Right atrium auricular region (tissue), 2 donors: Measurements from ENCODE around the gene KRTAP9-8. TPM values are rescaled to one million over a fixed set of nuclear protein-coding genes. Genes with fewer than 3 reads are reported as not detected.
"Not testable (repeated sequence)": the region's sequence is repeated elsewhere in the genome, so short reads cannot be mapped to it uniquely, and the experiment has no call there.

Source experiments
- DNase-seq: peaks from one replicate; pipeline ENCODE4 v3.0.0-alpha.2; 2019; ENCODE audit warnings: low spot score
- H3K27ac ChIP-seq, 2 donors: fragments of 200-600 bp; sonication (generic); 1 replicate in 1 of 2; 2 replicates in 1 of 2; pipeline ENCODE4 v1.5.1; 2016 to 2019
- H3K27me3 ChIP-seq, 2 donors: fragments of 200-600 bp; sonication (generic); one replicate each; pipeline versions ENCODE4 v1.5.1 to v1.6.0; 2017 to 2019
- H3K36me3 ChIP-seq: fragments of 200-600 bp; sonication (generic); one replicate; pipeline ENCODE4 v1.5.1; 2016
- H3K4me1 ChIP-seq, 2 donors: fragments of 200-600 bp; sonication (generic); one replicate each; pipeline versions ENCODE4 v1.5.1 to v1.6.0; 2017 to 2019
- H3K4me3 ChIP-seq, 2 donors: fragments of 200-600 bp; sonication (generic); 1 replicate in 1 of 2; 2 replicates in 1 of 2; pipeline ENCODE4 v1.5.1; 2017 to 2019; ENCODE audit warnings: mild to moderate bottlenecking in 1 of 2, moderate library complexity in 1 of 2
- H3K9me3 ChIP-seq, 2 donors: fragments of 200-600 bp; sonication (generic); one replicate each; pipeline ENCODE4 v1.5.1; 2019
- total RNA-seq, 2 donors: library from RNA; depleted of rRNA; stranded (reverse); fragments of >200 nt; gene quantifications; one replicate each; pipeline ENCODE4 v1.1.0, GENCODE V29; 2016
- TF ChIP-seq, protein P1 (sequence below), 2 donors: fragments of 200-600 bp; sonication (generic); IDR thresholded peaks; one replicate each; pipeline ENCODE4 v1.5.1; 2019; ENCODE audit warnings: antibody characterized with exemption in 2 of 2

KRTAP9-8 gene
- not detected for total RNA-seq

DNA sequence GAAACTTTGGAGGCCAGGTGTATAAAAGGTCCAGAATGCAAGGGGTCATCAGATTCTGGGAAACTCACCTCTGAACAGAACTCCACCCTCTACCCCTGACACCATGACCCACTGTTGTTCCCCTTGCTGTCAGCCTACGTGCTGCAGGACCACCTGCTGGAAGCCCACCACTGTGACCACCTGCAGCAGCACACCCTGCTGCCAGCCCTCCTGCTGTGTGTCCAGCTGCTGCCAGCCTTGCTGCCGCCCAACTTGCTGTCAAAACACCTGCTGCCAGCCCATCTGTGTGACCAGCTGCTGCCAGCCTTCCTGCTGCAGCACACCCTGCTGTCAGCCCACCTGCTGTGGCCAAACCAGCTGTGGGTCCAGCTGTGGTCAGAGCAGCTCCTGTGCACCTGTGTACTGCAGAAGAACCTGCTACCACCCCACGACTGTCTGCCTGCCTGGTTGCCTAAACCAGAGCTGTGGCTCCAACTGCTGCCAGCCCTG lies at the start of gene KRTAP9-8:
KRTAP9-8 (plus strand) TSS at position 51 of the 489 bp plus-strand sequence; CDS start at position 104, 53 bp downstream.
- not testable (repeated sequence) for H3K4me1 ChIP-seq, DNase-seq, H3K4me3 ChIP-seq, H3K9me3 ChIP-seq, H3K27me3 ChIP-seq, H3K36me3 ChIP-seq, H3K27ac ChIP-seq

DNA sequence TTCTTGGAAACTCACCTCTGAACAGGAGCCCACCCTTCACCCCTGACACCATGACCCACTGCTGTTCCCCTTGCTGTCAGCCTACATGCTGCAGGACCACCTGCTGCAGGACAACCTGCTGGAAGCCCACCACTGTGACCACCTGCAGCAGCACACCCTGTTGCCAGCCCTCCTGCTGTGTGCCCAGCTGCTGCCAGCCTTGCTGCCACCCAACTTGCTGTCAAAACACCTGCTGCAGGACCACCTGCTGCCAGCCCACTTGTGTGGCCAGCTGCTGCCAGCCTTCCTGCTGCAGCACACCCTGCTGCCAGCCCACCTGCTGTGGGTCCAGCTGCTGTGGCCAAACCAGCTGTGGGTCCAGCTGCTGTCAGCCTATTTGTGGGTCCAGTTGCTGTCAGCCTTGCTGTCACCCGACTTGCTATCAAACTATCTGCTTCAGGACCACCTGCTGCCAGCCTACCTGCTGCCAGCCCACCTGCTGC lies 47.9 kb upstream of the KRTAP9-8 start, which contains the start of gene KRTAP9-1:
KRTAP9-1 (plus strand) TSS at position 51 of the 482 bp plus-strand sequence; CDS start at position 51, 0 bp downstream.
- not testable (repeated sequence) for H3K36me3 ChIP-seq, H3K27me3 ChIP-seq, H3K9me3 ChIP-seq, H3K27ac ChIP-seq, H3K4me1 ChIP-seq, H3K4me3 ChIP-seq, DNase-seq

DNA sequence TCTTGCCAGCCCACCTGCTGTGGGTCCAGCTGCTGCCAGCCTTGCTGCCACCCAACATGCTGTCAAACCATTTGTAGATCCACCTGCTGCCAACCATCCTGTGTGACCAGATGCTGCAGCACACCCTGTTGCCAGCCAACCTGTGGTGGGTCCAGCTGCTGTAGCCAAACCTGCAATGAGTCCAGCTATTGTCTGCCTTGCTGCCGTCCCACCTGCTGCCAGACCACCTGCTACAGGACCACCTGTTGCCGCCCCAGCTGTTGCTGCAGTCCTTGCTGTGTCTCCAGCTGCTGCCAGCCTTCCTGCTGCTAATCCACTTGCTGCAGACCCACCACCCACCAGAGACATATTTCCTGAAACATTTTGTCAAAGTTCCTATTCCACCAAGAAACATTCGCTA lies 47.5 kb upstream of the KRTAP9-8 start:
- Histone ChIP-seq H3K27ac (no peak overlapping the region), H3K4me3 (no peak overlapping the region), H3K27me3 (no peaks in the 10 kb centered on the region), H3K9me3 (peaks cover 0 to 4% of the 10 kb centered on the region in 2 donors), H3K4me1 (no peaks in the 10 kb centered on the region), H3K36me3 (no peaks in the 10 kb centered on the region)
- TF ChIP-seq, protein P1, sequence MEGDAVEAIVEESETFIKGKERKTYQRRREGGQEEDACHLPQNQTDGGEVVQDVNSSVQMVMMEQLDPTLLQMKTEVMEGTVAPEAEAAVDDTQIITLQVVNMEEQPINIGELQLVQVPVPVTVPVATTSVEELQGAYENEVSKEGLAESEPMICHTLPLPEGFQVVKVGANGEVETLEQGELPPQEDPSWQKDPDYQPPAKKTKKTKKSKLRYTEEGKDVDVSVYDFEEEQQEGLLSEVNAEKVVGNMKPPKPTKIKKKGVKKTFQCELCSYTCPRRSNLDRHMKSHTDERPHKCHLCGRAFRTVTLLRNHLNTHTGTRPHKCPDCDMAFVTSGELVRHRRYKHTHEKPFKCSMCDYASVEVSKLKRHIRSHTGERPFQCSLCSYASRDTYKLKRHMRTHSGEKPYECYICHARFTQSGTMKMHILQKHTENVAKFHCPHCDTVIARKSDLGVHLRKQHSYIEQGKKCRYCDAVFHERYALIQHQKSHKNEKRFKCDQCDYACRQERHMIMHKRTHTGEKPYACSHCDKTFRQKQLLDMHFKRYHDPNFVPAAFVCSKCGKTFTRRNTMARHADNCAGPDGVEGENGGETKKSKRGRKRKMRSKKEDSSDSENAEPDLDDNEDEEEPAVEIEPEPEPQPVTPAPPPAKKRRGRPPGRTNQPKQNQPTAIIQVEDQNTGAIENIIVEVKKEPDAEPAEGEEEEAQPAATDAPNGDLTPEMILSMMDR (IDR thresholded peaks at IDR 0.05): no peak
- DNase-seq: no peak

- H3K27me3 ChIP-seq: no peaks in the 10 kb centered on the region
- no peaks in the 10 kb centered on the region for H3K4me1 ChIP-seq
- no peak for DNase-seq
- H3K4me3 ChIP-seq: no peak overlapping the region
- H3K9me3 ChIP-seq: peaks cover 0 to 11% of the 10 kb centered on the region in 2 donors
- H3K36me3 ChIP-seq: no peaks in the 10 kb centered on the region
- TF ChIP-seq, protein P1 (IDR thresholded peaks at IDR 0.05): no peak
- H3K27ac ChIP-seq: no peak overlapping the region
Measured at GRCh38 chr17:41196068-41196467, 41.7 kb upstream of the KRTAP9-8 start.

DNA sequence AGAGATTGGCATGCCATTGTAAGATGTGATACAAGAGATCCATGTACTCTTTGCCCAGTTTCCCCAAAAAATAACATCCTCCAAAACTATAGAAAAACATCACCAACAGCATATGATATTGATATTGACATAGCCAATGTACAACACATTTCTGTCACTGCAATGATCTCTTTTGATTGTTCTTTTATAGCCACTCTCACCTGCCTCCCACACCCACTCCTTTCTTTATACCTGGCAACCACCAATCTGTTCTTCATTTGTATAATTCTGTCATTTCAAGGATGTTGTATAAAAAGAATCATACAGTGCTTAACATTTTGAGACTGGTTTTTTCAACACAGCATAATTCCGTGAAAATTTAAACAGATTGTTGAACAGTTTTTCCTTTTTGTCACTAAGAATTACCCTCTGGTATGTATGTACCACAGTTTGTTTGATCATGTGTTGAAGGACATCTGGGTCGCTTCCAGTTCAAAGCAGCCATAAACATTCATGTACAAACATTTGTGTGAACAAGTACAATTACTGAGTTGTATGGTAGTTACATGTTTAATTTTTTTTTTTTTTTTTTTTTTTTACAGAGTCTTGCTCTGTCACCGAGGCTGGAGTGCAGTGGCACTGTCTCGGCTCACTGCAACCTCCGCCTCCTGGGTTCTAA lies 38.2 kb upstream of the KRTAP9-8 start:
- Histone ChIP-seq H3K27ac (no peak overlapping the region), H3K27me3 (no peaks in the 10 kb centered on the region), H3K4me3 (no peak overlapping the region), H3K4me1 (no peaks in the 10 kb centered on the region), H3K36me3 (no peaks in the 10 kb centered on the region), H3K9me3 (peaks cover 0 to 7% of the 10 kb centered on the region in 2 donors)
- TF ChIP-seq, protein P1 (IDR thresholded peaks at IDR 0.05): no peak
- DNase-seq: no peak

- Histone ChIP-seq H3K4me3 (no peak overlapping the region), H3K36me3 (no peaks in the 10 kb centered on the region), H3K4me1 (no peaks in the 10 kb centered on the region), H3K27me3 (no peaks in the 10 kb centered on the region), H3K9me3 (no peaks in the 10 kb centered on the region), H3K27ac (no peak overlapping the region)
- DNase-seq: no peak
- TF ChIP-seq, protein P1 (IDR thresholded peaks at IDR 0.05): no peak
Measured at GRCh38 chr17:41211845-41212466, 25.8 kb upstream of the KRTAP9-8 start.
